Erythroblast (primary cell): ENCODE measurements around the gene CKB.

Experiments used
- DNase-seq, 2 experiments: peaks; one replicate each; lab custom pipeline; 2025; lab: John Stamatoyannopoulos, UW
- GATA1 ChIP-seq: IDR thresholded peaks from 2 replicates; pipeline ENCODE4 v1.6.1; 2011; ENCODE audit warnings: low read depth, mild to moderate bottlenecking, control low read depth, low read length, moderate library complexity
- POLR2A ChIP-seq: IDR thresholded peaks from 2 replicates; pipeline ENCODE4 v1.6.1; 2011; ENCODE audit warnings: mild to moderate bottlenecking, low read length

CKB gene

GRCh38 chr14:103496776-103497175, 25.9 kb downstream of the CKB start:
- no peak for TF ChIP-seq GATA1
- no peak for TF ChIP-seq POLR2A
- no peak for DNase-seq

- TF ChIP-seq GATA1, result no peak
- TF ChIP-seq POLR2A, result no peak
These were observed 26.8 kb downstream of the CKB start for GRCh38 chr14:103495854-103496253.

GRCh38 chr14:103492156-103492925, 30.3 kb downstream of the CKB start:
- DNase-seq, result no peak
- TF ChIP-seq GATA1 (no peak), POLR2A (no peak)

More at GRCh38 chr14:103495854-103496253, 26.8 kb downstream of the CKB start:
- no peak for DNase-seq

GRCh38 chr14:103491691-103492090, 30.9 kb downstream of the CKB start:
- TF ChIP-seq POLR2A, result no peak
- TF ChIP-seq GATA1, result no peak
- no peak for DNase-seq

- DNase-seq, result no peak
- TF ChIP-seq POLR2A, result no peak
- no peak for TF ChIP-seq GATA1
These were observed 33.0 kb downstream of the CKB start for GRCh38 chr14:103489621-103490020.

GRCh38 chr14:103488960-103489359, 33.7 kb downstream of the CKB start:
- TF ChIP-seq POLR2A, result no peak
- no peak for TF ChIP-seq GATA1
- DNase-seq, result no peak

GRCh38 chr14:103488071-103488470, 34.6 kb downstream of the CKB start:
- no peak for TF ChIP-seq GATA1
- TF ChIP-seq POLR2A, result no peak
- DNase-seq, result no peak

GRCh38 chr14:103485504-103485903, 37.1 kb downstream of the CKB start:
- peak; percentile 20 to 52 for DNase-seq
- TF ChIP-seq GATA1, result no peak
- no peak for TF ChIP-seq POLR2A

GRCh38 chr14:103483600-103483999, 39.0 kb downstream of the CKB start:
- TF ChIP-seq POLR2A (no peak), GATA1 (no peak)
- DNase-seq, result no peak

GRCh38 chr14:103480595-103480994, 42.0 kb downstream of the CKB start:
- no peak for TF ChIP-seq POLR2A
- TF ChIP-seq GATA1, result no peak
- no peak for DNase-seq

- no peak for TF ChIP-seq GATA1
- no peak for TF ChIP-seq POLR2A
- no peak for DNase-seq
These were observed 46.0 kb downstream of the CKB start for GRCh38 chr14:103476631-103477030.

GRCh38 chr14:103476065-103476464, 46.6 kb downstream of the CKB start:
- no peak for DNase-seq
- TF ChIP-seq POLR2A (no peak), GATA1 (no peak)

- TF ChIP-seq GATA1, result no peak
- no peak for TF ChIP-seq POLR2A
- no peak for DNase-seq
These were observed 47.7 kb downstream of the CKB start for GRCh38 chr14:103474893-103475292.

GRCh38 chr14:103472939-103473338, 49.7 kb downstream of the CKB start:
- no peak for DNase-seq
- no peak for TF ChIP-seq POLR2A
- TF ChIP-seq GATA1, result no peak
